ENCODE results near the gene XRCC4. TPM values are rescaled to one million over a fixed set of nuclear protein-coding genes. Genes with fewer than 3 reads are reported as not detected.

Gene XRCC4
- total RNA-seq, 4 donors from 2014 or later = 1.8 to 3.5 (median 2.6) TPM

DNA sequence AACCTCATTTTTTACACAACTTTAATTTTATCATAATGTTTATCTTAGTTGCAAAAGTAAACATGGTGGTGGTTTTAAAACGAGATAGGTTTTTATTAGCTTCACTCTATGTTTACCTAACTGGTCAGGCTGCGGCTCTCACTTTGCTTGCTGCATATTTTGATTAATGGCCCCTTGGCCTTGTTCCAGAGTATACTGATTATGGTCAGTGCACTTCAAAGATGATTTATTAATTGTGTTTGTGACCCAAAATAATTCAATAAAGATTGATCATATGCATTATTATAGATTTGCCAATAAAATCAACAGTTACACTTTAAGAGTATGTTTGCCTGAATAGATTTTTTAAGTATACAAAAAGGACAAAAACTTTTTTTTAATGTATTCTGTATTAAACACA is 188.0 kb downstream of the XRCC4 start:
- in situ Hi-C loops (cut with MboI; ENCODE audit: low sequenced_read_pairs in 4 of 4) = no loop called here
- no peaks in the 10 kb centered on the region for H3K36me3 ChIP-seq
- H3K27ac ChIP-seq = no peak overlapping the region
- no peak overlapping the region for H3K4me3 ChIP-seq
- ATAC-seq (no peak), DNase-seq (no peak)
- no peaks in the 10 kb centered on the region for H3K4me1 ChIP-seq
- no peaks in the 10 kb centered on the region for H3K9me3 ChIP-seq
- no peak for TF ChIP-seq POLR2A (IDR thresholded peaks at IDR 0.05)
- TF ChIP-seq, protein P1, sequence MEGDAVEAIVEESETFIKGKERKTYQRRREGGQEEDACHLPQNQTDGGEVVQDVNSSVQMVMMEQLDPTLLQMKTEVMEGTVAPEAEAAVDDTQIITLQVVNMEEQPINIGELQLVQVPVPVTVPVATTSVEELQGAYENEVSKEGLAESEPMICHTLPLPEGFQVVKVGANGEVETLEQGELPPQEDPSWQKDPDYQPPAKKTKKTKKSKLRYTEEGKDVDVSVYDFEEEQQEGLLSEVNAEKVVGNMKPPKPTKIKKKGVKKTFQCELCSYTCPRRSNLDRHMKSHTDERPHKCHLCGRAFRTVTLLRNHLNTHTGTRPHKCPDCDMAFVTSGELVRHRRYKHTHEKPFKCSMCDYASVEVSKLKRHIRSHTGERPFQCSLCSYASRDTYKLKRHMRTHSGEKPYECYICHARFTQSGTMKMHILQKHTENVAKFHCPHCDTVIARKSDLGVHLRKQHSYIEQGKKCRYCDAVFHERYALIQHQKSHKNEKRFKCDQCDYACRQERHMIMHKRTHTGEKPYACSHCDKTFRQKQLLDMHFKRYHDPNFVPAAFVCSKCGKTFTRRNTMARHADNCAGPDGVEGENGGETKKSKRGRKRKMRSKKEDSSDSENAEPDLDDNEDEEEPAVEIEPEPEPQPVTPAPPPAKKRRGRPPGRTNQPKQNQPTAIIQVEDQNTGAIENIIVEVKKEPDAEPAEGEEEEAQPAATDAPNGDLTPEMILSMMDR (IDR thresholded peaks at IDR 0.05 in 4 of 5, conservative IDR thresholded peaks at IDR 0.05 in 1 of 5) = no peak
- no peaks in the 10 kb centered on the region for H3K27me3 ChIP-seq
- intact Hi-C loops (cut with DNase I; ENCODE audit: low total_unique reads) = no loop called here

DNA sequence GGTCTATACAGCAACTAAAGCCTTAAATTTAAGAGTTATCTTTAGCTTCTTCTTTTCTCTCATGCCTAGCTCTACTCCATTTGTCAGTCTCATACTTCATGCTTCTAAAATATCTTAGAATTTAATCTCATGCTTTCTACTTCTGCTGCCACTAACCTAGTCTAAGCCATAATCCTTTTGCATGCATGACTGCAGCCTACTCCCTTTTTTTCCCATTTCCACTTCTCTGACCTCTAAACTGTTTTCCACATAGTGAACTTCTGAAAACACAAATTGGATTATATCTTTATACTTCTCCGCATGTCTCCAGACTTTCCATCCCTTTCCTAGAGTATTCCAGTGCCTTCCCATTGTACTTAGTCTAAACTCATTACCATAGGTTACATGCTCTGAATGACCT is 193.0 kb downstream of the XRCC4 start:
- no peak overlapping the region for H3K4me3 ChIP-seq
- in situ Hi-C loops (cut with MboI; ENCODE audit: low sequenced_read_pairs in 4 of 4) (no loop called here), intact Hi-C loops (cut with DNase I; ENCODE audit: low total_unique reads) (no loop called here)
- DNase-seq (no peak), ATAC-seq (no peak)
- H3K36me3 ChIP-seq = no peaks in the 10 kb centered on the region
- H3K27ac ChIP-seq = no peak overlapping the region
- no peaks in the 10 kb centered on the region for H3K4me1 ChIP-seq
- H3K9me3 ChIP-seq = no peaks in the 10 kb centered on the region
- TF ChIP-seq, protein P1 (IDR thresholded peaks at IDR 0.05 in 4 of 5, conservative IDR thresholded peaks at IDR 0.05 in 1 of 5) = no peak
- no peak for TF ChIP-seq POLR2A (IDR thresholded peaks at IDR 0.05)
- no peaks in the 10 kb centered on the region for H3K27me3 ChIP-seq

DNA sequence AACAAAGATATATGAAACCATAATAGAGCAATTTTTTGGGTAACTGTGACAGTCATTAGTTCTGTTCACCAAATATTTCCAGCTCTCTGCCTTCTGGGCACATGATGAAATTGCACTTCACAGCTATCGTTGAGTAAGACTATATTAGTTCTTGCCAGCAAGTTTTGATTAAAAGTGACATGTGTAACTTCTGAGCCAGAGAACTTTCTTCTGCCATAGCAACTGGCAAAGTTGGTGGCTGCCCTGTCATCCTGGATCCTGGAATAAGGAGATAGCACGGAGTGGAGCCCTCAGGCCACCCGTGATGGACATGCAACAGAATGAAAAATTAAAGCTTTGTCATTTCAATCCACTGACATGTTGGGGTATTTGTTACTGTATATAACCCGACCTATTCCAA is 199.8 kb downstream of the XRCC4 start:
- Histone ChIP-seq H3K27ac (no peak overlapping the region), H3K4me1 (no peaks in the 10 kb centered on the region), H3K36me3 (no peaks in the 10 kb centered on the region), H3K9me3 (no peaks in the 10 kb centered on the region), H3K27me3 (no peaks in the 10 kb centered on the region), H3K4me3 (no peak overlapping the region)
- no peak for DNase-seq
- ATAC-seq = no peak
- TF ChIP-seq, protein P1 (IDR thresholded peaks at IDR 0.05 in 4 of 5, conservative IDR thresholded peaks at IDR 0.05 in 1 of 5) = no peak
- no peak for TF ChIP-seq POLR2A (IDR thresholded peaks at IDR 0.05)
- in situ Hi-C loops (cut with MboI; ENCODE audit: low sequenced_read_pairs in 4 of 4) (no loop called here), intact Hi-C loops (cut with DNase I; ENCODE audit: low total_unique reads) (no loop called here)

DNA sequence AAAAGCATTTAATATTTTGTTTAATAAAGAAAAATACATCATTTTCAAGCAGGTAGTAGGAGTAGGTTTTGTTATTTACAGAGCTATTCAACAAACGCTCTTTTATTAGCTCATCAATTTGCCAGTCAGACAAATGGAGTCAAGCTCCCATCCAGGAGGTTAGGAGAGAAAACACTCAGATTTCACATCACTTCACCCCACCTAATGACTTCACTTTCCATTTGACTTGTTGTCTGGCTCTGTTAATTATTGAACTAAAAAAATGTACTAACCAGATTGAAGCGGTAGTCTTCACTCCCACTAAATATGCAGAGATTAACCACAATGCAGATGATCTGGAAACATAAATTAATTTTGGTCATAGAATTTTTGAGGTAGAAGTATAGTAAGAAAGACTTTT is 200.6 kb downstream of the XRCC4 start:
- no peak for ATAC-seq

DNA sequence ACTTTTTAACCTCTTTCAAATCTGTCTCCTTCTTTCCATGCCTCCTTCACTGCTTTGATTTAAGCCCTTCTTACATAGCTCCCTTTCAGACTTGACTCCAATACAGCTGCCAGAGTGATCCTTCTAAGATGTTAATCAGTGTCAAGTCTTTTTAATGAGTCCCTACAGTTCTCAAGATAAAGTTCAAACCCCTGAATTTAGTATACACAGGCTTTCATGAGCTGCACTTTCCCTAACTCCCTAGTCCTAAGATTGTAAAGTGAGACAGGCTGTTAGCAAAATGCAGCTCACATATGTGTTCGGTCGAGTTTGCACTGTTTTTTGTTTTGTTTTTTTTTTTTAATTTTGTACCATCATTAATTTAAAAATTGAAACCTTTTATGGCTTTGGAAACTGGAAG is 203.8 kb downstream of the XRCC4 start:
- TF ChIP-seq POLR2A (IDR thresholded peaks at IDR 0.05) = no peak
- DNase-seq = no peak
- no peak overlapping the region for H3K4me3 ChIP-seq
- in situ Hi-C loops (cut with MboI; ENCODE audit: low sequenced_read_pairs in 4 of 4) = no loop called here
- H3K27ac ChIP-seq = no peak overlapping the region
- H3K9me3 ChIP-seq = no peaks in the 10 kb centered on the region
- intact Hi-C loops (cut with DNase I; ENCODE audit: low total_unique reads) = no loop called here
- H3K4me1 ChIP-seq = no peaks in the 10 kb centered on the region
- ATAC-seq = no peak
- no peaks in the 10 kb centered on the region for H3K36me3 ChIP-seq
- H3K27me3 ChIP-seq = no peaks in the 10 kb centered on the region

More for the DNA sequence above, 200.6 kb downstream of the XRCC4 start:
- intact Hi-C loops (cut with DNase I; ENCODE audit: low total_unique reads) = no loop called here
- no peak for DNase-seq
- Histone ChIP-seq H3K4me1 (no peaks in the 10 kb centered on the region), H3K36me3 (no peaks in the 10 kb centered on the region), H3K27me3 (no peaks in the 10 kb centered on the region), H3K9me3 (no peaks in the 10 kb centered on the region), H3K4me3 (no peak overlapping the region), H3K27ac (no peak overlapping the region)
- TF ChIP-seq, protein P1 (IDR thresholded peaks at IDR 0.05 in 4 of 5, conservative IDR thresholded peaks at IDR 0.05 in 1 of 5) = no peak
- TF ChIP-seq POLR2A (IDR thresholded peaks at IDR 0.05) = no peak
- in situ Hi-C loops (cut with MboI; ENCODE audit: low sequenced_read_pairs in 4 of 4) = no loop called here

Measured in gastrocnemius medialis (tissue), 4 donors.